Measurements from ENCODE around the gene CNOT1. TPM values are rescaled to one million over a fixed set of nuclear protein-coding genes. Genes with fewer than 3 reads are reported as not detected.

CNOT1 gene
- total RNA-seq, 1 donor from 2014 or later: 96.4 TPM

- no peak for DNase-seq (ENCODE audit: low read depth in 2 of 2)
Observed at GRCh38 chr16:58518980-58519368, 110.7 kb downstream of the CNOT1 start.

GRCh38 chr16:58518083-58518979 is 111.3 kb downstream of the CNOT1 start:
- DNase-seq (ENCODE audit: low read depth in 2 of 2): no peak

GRCh38 chr16:58516768-58517107 is 112.9 kb downstream of the CNOT1 start:
- DNase-seq (ENCODE audit: low read depth in 2 of 2): no peak

GRCh38 chr16:58515871-58516767 is 113.5 kb downstream of the CNOT1 start:
- no peak for DNase-seq (ENCODE audit: low read depth in 2 of 2)

- DNase-seq (ENCODE audit: low read depth in 2 of 2): peak; percentile 90 to 91
Observed at GRCh38 chr16:58515125-58515870, 114.3 kb downstream of the CNOT1 start, which contains the start of gene SETD6. TSS of gene SETD6 (plus strand) at chr16:58515517. CDS start at chr16:58515538, 21 bp downstream.

- no peak for DNase-seq (ENCODE audit: low read depth in 2 of 2)
Observed at GRCh38 chr16:58513874-58514273, 115.8 kb downstream of the CNOT1 start.

- peak; percentile 70 to 80 for DNase-seq (ENCODE audit: low read depth in 2 of 2)
Observed at GRCh38 chr16:58511933-58512815, 117.5 kb downstream of the CNOT1 start.

- DNase-seq (ENCODE audit: low read depth in 2 of 2): no peak
Observed at GRCh38 chr16:58510776-58511628, 118.6 kb downstream of the CNOT1 start.

GRCh38 chr16:58510097-58510775 is 119.4 kb downstream of the CNOT1 start:
- DNase-seq (ENCODE audit: low read depth in 2 of 2): no peak

- no peak for DNase-seq (ENCODE audit: low read depth in 2 of 2)
Observed at GRCh38 chr16:58509256-58510096, 120.2 kb downstream of the CNOT1 start.

GRCh38 chr16:58508671-58509251 is 120.9 kb downstream of the CNOT1 start:
- no peak for DNase-seq (ENCODE audit: low read depth in 2 of 2)

- no peak for DNase-seq (ENCODE audit: low read depth in 2 of 2)
Observed at GRCh38 chr16:58507963-58508670, 121.5 kb downstream of the CNOT1 start.

- DNase-seq (ENCODE audit: low read depth in 2 of 2): no peak
Observed at GRCh38 chr16:58507195-58507962, 122.2 kb downstream of the CNOT1 start.

- DNase-seq (ENCODE audit: low read depth in 2 of 2): no peak
Observed at GRCh38 chr16:58506241-58507194, 123.1 kb downstream of the CNOT1 start.
